Right lobe of liver (tissue), 4 donors: ENCODE measurements around the gene TTC28.

ENCODE experiments used
- CTCF ChIP-seq, 4 donors: fragments of 200-600 bp in 3 of 4; fragments of 450-650 bp in 1 of 4; IDR thresholded peaks; one replicate each; pipeline versions ENCODE4 v1.5.1 to v1.8.0; 2016 to 2022; ENCODE audit warnings: antibody characterized with exemption in 4 of 4, mild to moderate bottlenecking in 2 of 4
- POLR2A ChIP-seq: fragments of 450-650 bp; IDR thresholded peaks from one replicate; pipeline ENCODE4 v1.6.1; 2017; ENCODE audit warnings: antibody characterized with exemption, mild to moderate bottlenecking
- donor health status: DM: no; HTN: no; CAD: no.
- donor health status: DM: no; HTN: no; CAD: no.
- donor health status: DM: no; HTN: yes; CAD: no.

GRCh38 chr22:28542980-28543621 lies 136.5 kb downstream of the TTC28 start:
- TF ChIP-seq CTCF (IDR thresholded peaks at IDR 0.05) (no peak), POLR2A (no peak)
